H1 (cell line): Measurements from ENCODE around the gene WNT8B. TPM values are rescaled to one million over a fixed set of nuclear protein-coding genes. Genes with fewer than 3 reads are reported as not detected.

ENCODE experiments used
- CTCF ChIA-PET: fragments of 300-600 bp; sonication (Branson Sonifier 250); formaldehyde crosslinking; loops from one replicate; lab custom pipeline; 2021; ENCODE audit not compliant: partially characterized antibody; lab: Charles Lee
- POLR2A ChIA-PET: fragments of 300-600 bp; sonication (Branson Sonifier 250); formaldehyde crosslinking; loops from one replicate; lab custom pipeline; 2021; ENCODE audit warnings: inconsistent platforms; ENCODE audit not compliant: partially characterized antibody; lab: Charles Lee
- DNase-seq, 2 experiments: peaks; one replicate each; pipeline versions ENCODE4 v3.0.0 to v3.0.0-alpha.2; 2010 to 2022; ENCODE audit warnings: low spot score in 2 of 2, low read depth in 1 of 2, mixed read lengths in 1 of 2
- FAIRE-seq: peaks from 2 replicates; lab custom pipeline; 2011; peaks lifted over from hg19 to GRCh38; lab: Jason Lieb, UNC
- H2AFZ ChIP-seq: 2 replicates; pipeline ENCODE4 v1.8.1; 2012; ENCODE audit warnings: low read length, inconsistent platforms
- H2AK5ac ChIP-seq: 2 replicates; pipeline ENCODE4 v1.6.1; 2013; ENCODE audit warnings: low read depth, low read length
- H2BK120ac ChIP-seq: replicated peaks from 2 replicates; pipeline ENCODE3; 2013; ENCODE audit warnings: low read depth, low read length, inconsistent platforms
- H2BK12ac ChIP-seq: 2 replicates; pipeline ENCODE4 v1.6.1; 2013; ENCODE audit warnings: low read depth, low read length
- H2BK15ac ChIP-seq: 2 replicates; pipeline ENCODE4 v1.6.1; 2013; ENCODE audit warnings: low read length
- H2BK20ac ChIP-seq: 2 replicates; pipeline ENCODE4 v1.6.1; 2013; ENCODE audit warnings: low read length
- H2BK5ac ChIP-seq: 2 replicates; pipeline ENCODE4 v1.6.1; 2013; ENCODE audit warnings: low read depth, low read length
- H3K14ac ChIP-seq: 2 replicates; pipeline ENCODE4 v1.6.1; 2013; ENCODE audit warnings: inconsistent platforms; ENCODE audit not compliant: insufficient read length
- H3K18ac ChIP-seq: 2 replicates; pipeline ENCODE4 v1.6.1; 2013; ENCODE audit warnings: low read length; ENCODE audit errors: extremely low read depth
- H3K23ac ChIP-seq: 2 replicates; pipeline ENCODE4 v1.6.1; 2013; ENCODE audit warnings: inconsistent platforms; ENCODE audit not compliant: insufficient read length
- H3K23me2 ChIP-seq: 2 replicates; pipeline ENCODE4 v1.6.1; 2013; ENCODE audit warnings: low read depth, low read length
- H3K27ac ChIP-seq: 2 replicates; pipeline ENCODE4 v1.6.1; 2011; ENCODE audit warnings: low read depth, low read length, inconsistent platforms
- H3K27me3 ChIP-seq, 4 experiments: replicated peaks in 1 of 4; 1 replicate in 1 of 4; 2 replicates in 3 of 4; pipeline versions ENCODE4 v1.6.1 to v1.8.1; 2011 to 2013; ENCODE audit warnings: low read length in 3 of 4, mild to moderate bottlenecking in 3 of 4, inconsistent platforms in 2 of 4, mixed read lengths in 2 of 4, moderate library complexity in 1 of 4; ENCODE audit not compliant: control insufficient read depth in 3 of 4, insufficient read depth in 3 of 4; ENCODE audit errors: extremely low read depth in 1 of 4
- H3K36me3 ChIP-seq, 4 experiments: 2 replicates each; pipeline versions ENCODE4 v1.6.1 to v1.8.1; 2011 to 2013; ENCODE audit warnings: mild to moderate bottlenecking in 4 of 4, low read length in 3 of 4, moderate library complexity in 2 of 4, control low read depth in 1 of 4, inconsistent platforms in 1 of 4; ENCODE audit not compliant: insufficient read depth in 4 of 4, control insufficient read depth in 2 of 4
- H3K4ac ChIP-seq: replicated peaks from 2 replicates; pipeline ENCODE3; 2013; ENCODE audit warnings: low read length, low read depth, mixed read lengths, inconsistent platforms; ENCODE audit not compliant: insufficient read length
- H3K4me1 ChIP-seq, 4 experiments: replicated peaks in 1 of 4; 1 replicate in 1 of 4; 2 replicates in 3 of 4; pipeline versions ENCODE4 v1.6.1 to v1.8.1; 2011 to 2013; ENCODE audit warnings: low read length in 3 of 4, inconsistent platforms in 2 of 4, mixed read lengths in 1 of 4; ENCODE audit not compliant: insufficient read depth in 4 of 4, control insufficient read depth in 3 of 4
- H3K4me2 ChIP-seq, 2 experiments: 2 replicates each; pipeline versions ENCODE4 v1.6.1 to v1.8.1; 2011 to 2013; ENCODE audit warnings: low read depth in 2 of 2, low read length in 2 of 2, control low read depth in 1 of 2, inconsistent platforms in 1 of 2, mild to moderate bottlenecking in 1 of 2; ENCODE audit not compliant: insufficient read depth in 1 of 2
- H3K4me3 ChIP-seq, 4 experiments: fragments of 200-600, 300-600 bp in 1 of 4; sonication (generic), shearing (Covaris generic), sonication (Bioruptor Twin) in 1 of 4; 2 replicates each; pipeline versions ENCODE4 v1.5.1 to v1.8.1; 2011 to 2016; ENCODE audit warnings: low read length in 4 of 4, low read depth in 3 of 4, control low read depth in 2 of 4, inconsistent platforms in 2 of 4, mild to moderate bottlenecking in 2 of 4, mixed read lengths in 1 of 4, moderate library complexity in 1 of 4; ENCODE audit not compliant: insufficient read depth in 2 of 4; ENCODE audit errors: extremely low read depth in 1 of 4
- H3K56ac ChIP-seq: replicated peaks from 2 replicates; pipeline ENCODE3; 2013; ENCODE audit warnings: low read depth, mild to moderate bottlenecking, mixed read lengths, low read length, inconsistent platforms; ENCODE audit not compliant: insufficient read length
- H3K79me1 ChIP-seq: 2 replicates; pipeline ENCODE4 v1.6.1; 2013; ENCODE audit warnings: low read depth, low read length, control low read depth
- H3K79me2 ChIP-seq, 2 experiments: 2 replicates each; pipeline versions ENCODE4 v1.6.1 to v1.8.1; 2012 to 2013; ENCODE audit warnings: low read length in 2 of 2, mild to moderate bottlenecking in 2 of 2, inconsistent platforms in 1 of 2; ENCODE audit not compliant: insufficient read depth in 2 of 2, control insufficient read depth in 1 of 2
- H3K9ac ChIP-seq, 4 experiments: replicated peaks in 1 of 4; 1 replicate in 1 of 4; 2 replicates in 3 of 4; pipeline versions ENCODE4 v1.6.1 to v1.8.1; 2011 to 2013; ENCODE audit warnings: low read depth in 3 of 4, low read length in 3 of 4, control low read depth in 2 of 4, mild to moderate bottlenecking in 2 of 4, moderate library complexity in 2 of 4, inconsistent platforms in 1 of 4; ENCODE audit errors: extremely low read depth in 1 of 4
- H3K9me3 ChIP-seq, 2 experiments: 2 replicates each; pipeline versions ENCODE4 v1.6.1 to v1.8.1; 2012 to 2013; ENCODE audit warnings: mild to moderate bottlenecking in 2 of 2, moderate library complexity in 2 of 2, control low read depth in 1 of 2, inconsistent platforms in 1 of 2, low read depth in 1 of 2, low read length in 1 of 2, mixed read lengths in 1 of 2; ENCODE audit not compliant: insufficient read depth in 2 of 2
- H4K20me1 ChIP-seq, 2 experiments: replicated peaks in 1 of 2; 2 replicates each; pipeline versions ENCODE3 to v1.8.1; 2011 to 2013; ENCODE audit warnings: inconsistent platforms in 2 of 2, low read length in 2 of 2, mild to moderate bottlenecking in 1 of 2; ENCODE audit not compliant: insufficient read depth in 2 of 2, control insufficient read depth in 1 of 2
- H4K5ac ChIP-seq: 2 replicates; pipeline ENCODE4 v1.6.1; 2013; ENCODE audit warnings: low read length, low read depth, mixed read lengths, inconsistent platforms; ENCODE audit not compliant: insufficient read length
- H4K8ac ChIP-seq: 2 replicates; pipeline ENCODE4 v1.8.0; 2013; ENCODE audit warnings: mild to moderate bottlenecking, moderate library complexity, low read length, inconsistent platforms; ENCODE audit not compliant: insufficient read depth; ENCODE audit errors: extremely low read depth
- H4K91ac ChIP-seq: replicated peaks from 2 replicates; pipeline ENCODE3; 2013; ENCODE audit warnings: low read length, mixed read lengths, inconsistent platforms; ENCODE audit not compliant: insufficient read length
- ATF3 ChIP-seq: IDR thresholded peaks from 2 replicates; pipeline ENCODE4 v1.6.1; 2011; ENCODE audit warnings: low read depth, mild to moderate bottlenecking, low read length; ENCODE audit not compliant: insufficient read depth
- HDAC2 ChIP-seq, 2 experiments: fragments of 300-600 bp in 1 of 2; sonication (generic) in 1 of 2; IDR thresholded peaks; 2 replicates each; pipeline ENCODE4 v1.6.1; 2011 to 2012; ENCODE audit warnings: low read depth in 2 of 2, low read length in 2 of 2, mild to moderate bottlenecking in 2 of 2, moderate library complexity in 2 of 2, borderline replicate concordance in 1 of 2, inconsistent platforms in 1 of 2
- SIX5 ChIP-seq: IDR thresholded peaks from 2 replicates; pipeline ENCODE4 v1.6.1; 2011; ENCODE audit warnings: mild to moderate bottlenecking, low read depth, low read length
- TBP ChIP-seq: IDR thresholded peaks from 2 replicates; pipeline ENCODE4 v1.6.1; 2011; ENCODE audit warnings: low read depth, low read length, improper control_type of control experiment
- WGBS, 2 experiments: shearing (Covaris generic) in 1 of 2; methylation state at CpG; one replicate each; pipeline versions ENCODE4 v1.1.6 to v1.1.7; 2013 to 2015; ENCODE audit warnings: low lambda C conversion rate in 2 of 2, mixed read lengths in 2 of 2, inconsistent platforms in 1 of 2, low coverage in 1 of 2, missing lambda C conversion rate in 1 of 2; ENCODE audit not compliant: insufficient replicate concordance in 2 of 2, insufficient coverage in 1 of 2, insufficient read length in 1 of 2; ENCODE audit errors: extremely low coverage in 1 of 2, missing lambda C conversion rate in 1 of 2; 5-methylcytosine and 5-hydroxymethylcytosine counted together
- polyA plus RNA-seq, 7 experiments: library from polyadenylated mRNA; depleted of rRNA in 3 of 7; stranded (reverse) in 5 of 7; unstranded in 2 of 7; fragments of >200 nt in 5 of 7; fragments of 200-250 nt in 2 of 7; gene quantifications; 1 replicate in 5 of 7; 2 replicates in 1 of 7; 4 replicates in 1 of 7; pipeline versions ENCODE4 v1.2.1 to v1.2.3, GENCODE V29; 2011 to 2013; ENCODE audit warnings: missing spikeins in 2 of 7, mixed read lengths in 2 of 7
- total RNA-seq: library from RNA; stranded (reverse); fragmentation: NEBNext Ultra II Directional; extraction: Animal tissue kit (Norgen Biotek cat#: 25700); gene quantifications from 2 replicates; pipeline ENCODE4 v1.2.1, GENCODE V29; 2021

The WNT8B gene
- total and polyA plus RNA-seq, 2 of the 8 experiments (the other 6 are each of a cell fraction or from before 2014, with no cell fraction given) = 0.20 to 0.67 TPM

- Histone ChIP-seq H3K4me2 (no peak overlapping the region), H3K79me1 (peaks cover 2% of the 10 kb centered on the region; the same call in 1 of the 2 replicates), H2BK12ac (no peak overlapping the region), H3K4me3 (no peak overlapping the region), H4K91ac (no peak overlapping the region), H4K5ac (no peak overlapping the region), H2BK120ac (no peak overlapping the region), H3K23me2 (peaks cover 11% of the 10 kb centered on the region), H3K56ac (no peak overlapping the region), H3K27me3 (peaks cover 0 to 17% (median 12%) of the 10 kb centered on the region in 4 experiments; a peak in 5 of 7 replicates), H3K27ac (no peak overlapping the region), H2BK5ac (no peak overlapping the region), H3K9me3 (no peaks in the 10 kb centered on the region), H3K36me3 (peaks cover 7 to 35% (median 14%) of the 10 kb centered on the region in 4 experiments), H2AFZ (no peak overlapping the region), H3K4me1 (peaks cover 0 to 2% (median 0%) of the 10 kb centered on the region in 4 experiments; a peak in 2 of 7 replicates), H3K23ac (no peak overlapping the region), H3K4ac (no peak overlapping the region), H4K20me1 (peaks cover 0 to 2% of the 10 kb centered on the region in 2 experiments), H3K14ac (no peak overlapping the region), H3K18ac (no peak overlapping the region), H2BK15ac (no peak overlapping the region), H3K9ac (no peak overlapping the region), H3K79me2 (peaks cover 0 to 12% of the 10 kb centered on the region in 2 experiments; a peak in 3 of 4 replicates), H4K8ac (no peak overlapping the region), H2AK5ac (no peak overlapping the region), H2BK20ac (no peak overlapping the region)
- ChIA-PET POLR2A (interaction anchor here (0.7 kb wide), 1 partner anchor 86 kb away, joined by 3 read pairs; no protein-coding TSS in a partner anchor), CTCF (interaction anchor here (0.6 to 5.0 kb wide), 11 partner anchors 9 to 647 kb away, joined by 3 to 29 read pairs (median 6); partner anchors contain the start of gene HIF1AN)
- 97% methylated on average over 6 of the region's 6 CpGs; no CpG with 5 or more reads in 1 of the 2 experiments for WGBS, 2 experiments
- no peak for DNase-seq
- no peak for FAIRE-seq
- TF ChIP-seq HDAC2 (IDR thresholded peaks at IDR 0.05; ENCODE audit: borderline replicate concordance in 1 of 2, low read depth in 2 of 2, low read length in 2 of 2) (no peak), TBP (no peak), ATF3 (no peak), SIX5 (no peak)
Measured at GRCh38 chr10:100524206-100524605, 61.4 kb downstream of the WNT8B start.
